Stimulated activated CD8-positive, alpha-beta memory T cell treated with anti-CD3 and anti-CD28 coated beads, Interleukin-15, amount 100 ng/mL, for 1 hour (primary cell): ENCODE results near the gene HLX.

Experiments
- DNase-seq: peaks from one replicate; pipeline ENCODE4 v3.0.0-alpha.2; 2020; ENCODE audit warnings: low read depth

The HLX gene

GRCh38 chr1:220882061-220882891 is 3.0 kb downstream of the HLX start:
- DNase-seq, result no peak

- no peak for DNase-seq
Observed at GRCh38 chr1:220884109-220884980, 5.1 kb downstream of the HLX start.

DNA sequence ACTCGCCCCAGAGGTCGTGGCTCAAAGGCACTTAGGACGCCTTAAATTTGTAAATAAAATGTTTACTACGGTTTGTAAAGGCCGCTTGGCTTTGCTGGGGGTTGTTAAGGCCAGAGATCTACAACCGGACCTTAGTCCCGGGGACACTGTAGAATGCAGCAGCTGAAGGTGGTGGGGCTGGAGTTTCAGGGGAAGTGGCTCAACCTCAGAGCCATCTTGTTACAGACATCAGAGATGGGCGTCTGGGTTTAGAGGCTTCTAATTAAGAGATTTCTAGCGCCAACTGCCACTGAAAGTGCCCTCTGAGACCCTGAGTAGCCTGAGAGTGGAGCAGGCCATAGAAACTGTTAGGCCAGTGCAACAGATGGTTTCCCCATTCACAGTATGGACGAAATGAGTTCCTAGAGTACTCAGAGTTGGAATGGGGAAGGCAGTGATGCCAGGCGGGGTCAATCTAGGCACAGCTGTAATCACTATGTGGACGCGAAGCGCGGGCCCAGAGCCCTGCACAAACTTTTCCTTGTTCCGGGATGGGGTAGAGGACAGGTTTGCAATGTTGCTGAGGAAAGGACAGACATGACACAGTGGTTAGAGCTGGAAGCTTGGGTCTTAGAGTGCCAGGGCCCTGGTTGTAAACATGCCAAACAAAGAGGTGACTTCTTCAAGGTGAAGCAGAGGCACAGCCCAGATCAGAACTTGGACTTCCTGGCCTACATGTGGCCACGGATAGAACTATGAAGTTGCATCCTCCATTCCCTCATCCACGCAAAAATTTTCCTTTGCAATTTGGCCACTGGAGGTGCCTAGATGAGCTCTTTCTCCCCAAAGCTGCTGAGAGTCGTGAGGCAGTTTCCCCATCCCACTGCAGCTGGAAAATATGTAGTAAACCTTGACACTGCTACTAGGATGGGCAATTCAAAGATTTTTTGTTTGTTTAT is 6.0 kb downstream of the HLX start:
- DNase-seq, result no peak

- DNase-seq, result no peak
Observed at GRCh38 chr1:220885971-220886370, 6.7 kb downstream of the HLX start.

DNA sequence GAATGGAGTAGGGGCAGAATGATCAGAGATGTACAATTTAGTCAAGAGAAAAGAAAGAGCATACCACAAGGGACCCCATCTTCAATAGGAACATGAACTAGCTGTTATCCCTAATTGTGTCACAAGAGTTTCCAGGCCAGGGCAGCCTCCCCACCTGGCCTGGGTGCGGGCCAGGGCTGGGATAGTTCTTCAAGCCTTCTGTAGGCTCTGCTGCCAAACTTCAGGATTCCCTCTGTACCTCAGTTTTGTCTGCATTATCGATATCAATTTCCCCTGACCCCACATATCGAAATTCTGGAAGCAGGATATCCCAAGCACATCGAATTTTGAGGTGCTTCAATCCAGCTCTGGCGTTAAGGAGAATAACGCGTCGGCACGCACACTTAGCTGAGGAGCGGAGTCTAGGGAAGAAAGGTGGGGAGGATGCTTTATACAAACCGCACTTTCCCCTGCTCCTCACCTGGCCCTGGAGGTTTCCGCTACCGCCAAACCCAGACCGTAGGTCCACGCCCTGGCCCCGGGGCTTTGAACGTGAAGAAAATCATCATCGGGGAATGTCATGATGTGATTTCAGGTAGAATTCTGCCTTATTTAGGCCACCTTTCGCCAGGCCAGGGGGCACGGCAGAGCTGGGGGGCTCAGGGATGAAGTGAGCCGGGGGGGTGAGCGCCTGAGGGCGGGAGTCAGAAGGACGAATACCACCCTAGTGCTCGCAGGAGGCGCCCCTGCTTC is 7.4 kb downstream of the HLX start:
- DNase-seq, result no peak

GRCh38 chr1:220887202-220887519 is 7.9 kb downstream of the HLX start:
- no peak for DNase-seq

- DNase-seq, result no peak
Observed at GRCh38 chr1:220887520-220888416, 8.5 kb downstream of the HLX start.

- no peak for DNase-seq
Observed at GRCh38 chr1:220888417-220888986, 9.3 kb downstream of the HLX start.

DNA sequence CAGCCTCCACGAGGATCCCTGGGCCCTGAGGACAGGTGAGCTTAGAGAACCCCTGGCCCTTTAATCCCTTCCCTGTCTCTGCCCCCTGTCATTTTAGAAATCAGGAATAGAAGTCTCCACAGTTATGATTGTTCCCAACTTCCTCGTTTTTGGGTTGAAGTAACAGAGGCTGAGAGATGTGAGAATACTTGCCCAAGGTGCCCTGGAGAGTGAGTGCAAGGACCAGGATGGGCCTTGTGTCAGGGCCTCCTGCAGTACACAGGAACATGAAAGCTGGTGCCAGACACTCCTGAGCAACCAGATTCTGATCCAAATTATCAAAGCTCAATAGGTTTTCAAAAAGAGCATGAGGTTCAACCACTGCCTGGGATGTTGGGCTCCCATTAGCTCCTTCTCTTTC is 10.1 kb downstream of the HLX start:
- DNase-seq, result no peak

DNA sequence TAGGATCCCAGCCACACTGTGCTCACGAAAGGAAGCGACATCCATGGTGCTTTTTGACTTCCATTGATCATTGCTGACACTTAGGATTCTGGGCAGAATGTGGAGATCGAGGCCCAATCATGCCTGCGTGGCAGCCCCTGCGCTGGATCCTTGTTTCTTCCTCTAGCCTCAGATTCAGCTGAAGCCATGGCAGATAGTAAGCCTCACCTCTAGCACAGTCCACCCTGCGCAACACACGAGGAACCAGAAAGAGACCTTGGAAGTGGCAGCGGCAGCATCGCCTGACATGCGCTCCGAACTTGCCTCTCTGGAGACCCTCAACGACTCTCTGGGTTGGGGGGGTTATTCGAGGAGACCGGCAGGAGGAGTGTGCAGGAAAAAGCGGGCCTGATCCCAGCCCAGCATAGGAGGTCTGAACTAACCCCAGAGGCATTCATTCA is 10.6 kb downstream of the HLX start:
- DNase-seq, result no peak

DNA sequence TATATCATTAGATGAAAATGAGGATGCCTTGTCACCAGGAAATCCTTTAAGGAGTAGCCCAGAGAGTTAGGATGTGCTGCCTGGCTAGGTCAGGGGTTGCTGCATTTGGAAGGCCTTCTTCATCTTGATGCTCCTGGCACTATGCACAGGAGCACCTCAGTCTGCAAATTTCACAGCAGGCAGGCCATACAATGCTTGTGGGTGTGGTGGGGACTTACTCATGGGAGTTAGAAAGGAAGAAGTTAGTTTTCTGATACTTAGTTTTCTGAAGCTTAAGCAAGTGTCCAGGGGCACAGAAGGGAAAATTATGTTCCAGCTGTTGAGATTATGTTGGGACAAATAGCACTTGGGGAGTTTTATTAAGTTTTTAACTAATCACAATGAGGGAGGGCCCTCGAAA is 11.4 kb downstream of the HLX start:
- DNase-seq, result no peak

GRCh38 chr1:220891224-220892085 is 12.2 kb downstream of the HLX start:
- DNase-seq, result no peak

DNA sequence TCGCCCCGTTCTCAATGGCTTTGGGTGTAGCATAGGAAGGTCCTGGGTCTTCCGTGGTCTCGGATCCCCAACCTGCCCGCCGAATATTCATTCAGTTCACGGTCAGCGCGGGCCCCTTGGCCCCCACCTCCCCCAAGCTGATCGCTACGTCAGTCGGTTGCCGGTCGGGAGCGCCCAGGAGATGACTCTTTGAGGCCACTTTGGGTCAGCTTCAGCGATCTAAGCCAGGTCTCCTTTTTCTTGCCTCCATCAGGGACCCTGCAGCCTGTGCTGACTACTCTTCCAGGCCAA is 12.8 kb downstream of the HLX start:
- DNase-seq, result no peak

DNA sequence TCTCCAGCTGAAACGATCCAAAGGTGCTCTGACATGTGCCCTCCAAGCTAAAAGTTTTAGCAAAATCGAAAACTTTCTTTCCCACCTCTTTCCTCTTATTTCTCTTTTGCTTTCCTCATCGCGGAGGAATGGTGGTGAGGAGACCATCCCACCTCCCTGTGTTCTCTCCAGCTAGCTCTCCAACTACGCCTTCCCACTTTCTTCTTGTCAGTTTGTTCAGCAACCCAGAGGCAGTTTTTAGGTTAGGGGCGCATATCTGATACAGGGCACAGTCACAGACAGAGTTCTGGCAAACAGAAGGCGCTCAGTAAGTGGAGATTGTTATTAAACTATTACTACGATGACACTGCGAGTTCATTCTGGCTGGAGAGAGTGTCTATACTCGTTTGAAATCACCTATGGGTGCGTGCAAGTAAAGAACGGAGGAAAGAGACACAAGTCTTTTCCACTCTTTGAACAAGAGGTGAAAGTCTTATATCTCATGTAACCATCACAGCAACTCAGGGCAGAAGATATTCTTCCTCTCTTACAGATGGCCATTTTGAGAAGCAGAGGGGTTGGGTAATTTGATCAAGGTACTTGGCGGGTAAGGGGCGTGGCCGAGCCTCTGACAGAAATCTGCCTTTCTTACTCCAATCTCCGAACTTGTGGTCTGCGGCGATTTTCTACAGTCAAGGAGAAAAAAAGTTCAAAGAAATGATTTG is 13.9 kb downstream of the HLX start:
- no peak for DNase-seq

DNA sequence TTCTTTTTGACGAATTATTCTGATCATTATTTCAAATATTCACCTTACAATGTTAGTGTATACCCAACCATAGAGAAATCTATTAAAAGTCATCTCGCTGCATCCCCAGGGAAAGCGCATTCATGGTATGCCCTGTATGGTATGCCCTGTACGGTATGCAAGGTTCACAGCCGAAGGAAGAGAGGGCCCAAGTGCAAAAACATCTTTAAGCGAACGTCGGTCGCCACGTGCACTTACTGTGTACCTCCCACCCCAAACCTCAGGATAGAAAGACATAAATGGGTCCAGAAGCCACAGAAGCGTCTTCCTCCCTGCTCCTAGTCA is 14.4 kb downstream of the HLX start:
- DNase-seq, result no peak

DNA sequence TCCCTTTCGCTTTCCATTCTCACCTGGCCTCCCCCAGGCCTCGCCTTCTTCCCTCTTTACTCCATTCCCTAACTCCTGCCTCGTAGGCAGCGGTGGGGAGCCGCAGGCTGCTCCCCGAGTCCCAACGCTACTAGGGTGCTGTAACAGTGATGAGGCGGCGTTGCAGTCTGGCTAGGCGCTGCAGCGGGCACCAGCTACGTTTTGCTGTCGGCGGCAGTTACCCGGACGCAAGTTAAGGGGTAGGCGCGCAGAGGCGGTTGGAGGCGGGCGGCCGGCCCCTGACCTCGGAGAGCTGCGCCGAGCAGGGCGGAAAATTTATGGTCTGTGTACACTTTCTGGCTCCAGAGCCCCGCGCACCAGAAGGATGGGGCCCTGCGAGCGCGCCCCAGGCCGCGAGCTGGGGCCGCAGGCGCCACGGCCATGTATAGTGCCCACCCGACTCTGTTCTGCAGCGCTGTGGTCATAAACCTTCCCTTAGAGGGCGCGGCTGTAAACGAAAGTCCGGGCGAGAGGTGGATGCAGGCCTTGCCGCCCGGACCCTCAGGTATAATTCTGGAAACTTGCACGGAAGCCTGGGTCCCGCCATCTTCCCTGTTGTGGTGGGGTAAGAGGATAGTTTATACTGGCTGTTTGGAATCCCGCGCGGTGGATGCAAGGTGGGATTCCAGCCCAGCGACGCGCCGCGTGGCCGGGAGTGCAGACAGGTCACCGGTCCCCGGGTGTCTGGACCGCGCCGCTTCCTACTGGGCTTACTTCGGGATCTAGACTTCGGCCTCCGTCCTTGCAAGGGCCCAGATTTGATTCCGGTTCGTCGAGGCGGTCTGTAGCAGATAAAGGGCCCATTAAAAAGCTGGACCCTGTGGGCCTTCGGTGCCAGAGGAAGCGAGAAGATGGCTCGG is 15.0 kb downstream of the HLX start:
- DNase-seq, result no peak

DNA sequence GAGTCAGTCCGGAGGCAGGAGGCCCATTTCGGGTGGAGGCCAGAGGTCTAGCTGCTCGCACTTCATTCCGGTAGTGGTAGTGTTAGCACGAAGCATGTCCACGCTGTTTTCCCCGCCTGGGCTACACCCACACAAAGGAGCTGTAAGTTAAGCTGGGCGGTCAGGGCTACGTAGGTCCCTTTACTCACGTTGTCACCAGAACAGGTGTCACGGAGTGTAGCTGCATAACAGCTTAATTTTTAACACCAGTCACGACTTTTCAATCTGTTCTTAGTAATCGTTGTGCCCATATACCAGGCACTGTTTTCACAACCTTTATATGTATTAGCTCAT is 15.6 kb downstream of the HLX start:
- DNase-seq, result no peak

DNA sequence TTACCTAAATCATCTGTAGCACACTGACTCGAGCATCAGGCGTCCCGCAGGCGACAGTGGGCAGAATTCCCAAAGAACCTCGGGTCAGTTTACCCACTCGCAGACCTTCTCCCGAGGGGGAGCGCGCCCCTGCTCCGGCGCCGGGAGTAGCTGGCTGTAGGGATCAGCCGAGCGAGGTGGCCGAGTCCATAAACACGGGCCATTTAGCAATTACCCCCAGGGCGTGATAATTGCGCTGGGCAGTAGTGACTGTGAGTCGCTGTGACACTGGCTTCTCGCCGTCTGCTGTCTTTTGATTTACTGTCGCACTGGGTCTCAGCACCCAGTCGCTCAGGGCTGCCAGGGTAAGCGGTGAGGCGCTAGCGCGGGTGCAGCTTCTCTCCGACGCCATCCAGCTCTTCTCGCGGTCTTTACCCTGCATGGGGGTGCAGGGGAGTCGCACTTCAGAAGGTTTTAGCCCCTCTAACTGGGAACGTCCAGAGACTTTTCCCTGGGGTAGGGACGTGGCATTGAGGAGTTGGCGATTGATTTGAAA is 16.2 kb downstream of the HLX start:
- DNase-seq, result no peak
